K562 (cell line): ENCODE results near the gene SDSL.

Experiments used
- CTCF ChIP-seq, 3 experiments: IDR thresholded peaks in 2 of 3; conservative IDR thresholded peaks in 1 of 3; 2 replicates each; pipeline ENCODE4 v1.5.1; 2011 to 2012; ENCODE audit warnings: low read length in 3 of 3, mild to moderate bottlenecking in 3 of 3, control low read depth in 2 of 3, improper control_type of control experiment in 1 of 3, inconsistent platforms in 1 of 3, low read depth in 1 of 3, mixed read lengths in 1 of 3, moderate library complexity in 1 of 3; ENCODE audit not compliant: insufficient read depth in 2 of 3
- EGR1 ChIP-seq: fragments of 450-650 bp; conservative IDR thresholded peaks from 2 replicates; pipeline ENCODE4 v1.6.1; 2017; ENCODE audit warnings: mild to moderate bottlenecking
- GATAD2A ChIP-seq: fragments of 450-650 bp; IDR thresholded peaks from 2 replicates; pipeline ENCODE4 v1.6.1; 2017
- ILF3 ChIP-seq: fragments of 450-650 bp; IDR thresholded peaks from 2 replicates; pipeline ENCODE4 v1.6.1; 2018; ENCODE audit warnings: antibody characterized with exemption, mild to moderate bottlenecking, moderate library complexity, borderline replicate concordance
- KLF1 ChIP-seq: fragments of 450-650 bp; IDR thresholded peaks from 2 replicates; pipeline ENCODE4 v1.6.1; 2016; ENCODE audit warnings: missing genetic modification characterization, missing compliant biosample characterization

- no peak for TF ChIP-seq EGR1
- TF ChIP-seq GATAD2A, result no peak
- TF ChIP-seq CTCF (IDR thresholded peaks at IDR 0.05 in 2 of 3, conservative IDR thresholded peaks at IDR 0.05 in 1 of 3; ENCODE audit: insufficient read depth in 2 of 3, low read depth in 1 of 3, low read length in 3 of 3), result no peak
- TF ChIP-seq KLF1 (tag), result no peak
- TF ChIP-seq ILF3, result no peak
These were observed 28.4 kb upstream of the SDSL start for GRCh38 chr12:113393749-113394148.
